ENCODE data around the gene PLA2G12A.

GRCh38 chr4:109722357-109722756, 7.5 kb downstream of the PLA2G12A start:
- TF ChIP-seq POLR2AphosphoS5 (IDR thresholded peaks at IDR 0.05; ENCODE audit: low read depth, low read length) (no peak), POLR2A (IDR thresholded peaks at IDR 0.05; ENCODE audit: low read depth, low read length) (no peak), TAF1 (IDR thresholded peaks at IDR 0.05; ENCODE audit: borderline replicate concordance, low read depth, low read length) (no peak)
